Panc1 (cell line): ENCODE results near the gene CATSPERD. TPM values are rescaled to one million over a fixed set of nuclear protein-coding genes. Genes with fewer than 3 reads are reported as not detected.

Experiments used
- ATAC-seq: fragments of 200-7000 bp; cut with Tn5 transposase; 2 replicates; pipeline ENCODE4 v1.9.1; 2020; ENCODE audit warnings: mild to moderate bottlenecking, moderate library complexity
- BruUV-seq: library from RNA; stranded (reverse); fragments of 400-500 nt; replicated peaks from 2 replicates; lab custom pipeline; 2021; lab: Mats Ljungman, UMichigan
- CTCF ChIA-PET: fragments of 300-600 bp; sonication (Branson Sonifier 250); formaldehyde crosslinking; loops from one replicate; lab custom pipeline; 2022; ENCODE audit warnings: antibody characterized with exemption; lab: Charles Lee
- POLR2A ChIA-PET: fragments of 300-600 bp; sonication (Branson Sonifier 250); formaldehyde crosslinking; loops from one replicate; lab custom pipeline; 2022; ENCODE audit warnings: antibody characterized with exemption; lab: Charles Lee
- DNase-seq: peaks from one replicate; pipeline ENCODE4 v3.0.0-alpha.2; 2010; ENCODE audit warnings: low read depth, low spot score
- H3K27ac ChIP-seq: 2 replicates; pipeline ENCODE4 v1.5.1; 2011; ENCODE audit warnings: mild to moderate bottlenecking, low read length, inconsistent platforms
- H3K27me3 ChIP-seq: fragments of 200-500 bp; sonication (Bioruptor generic); 2 replicates; pipeline ENCODE4 v1.6.0; 2014; ENCODE audit warnings: low read length, inconsistent platforms; ENCODE audit not compliant: control insufficient read depth, insufficient read depth
- H3K36me3 ChIP-seq: fragments of 200-500 bp; sonication (Bioruptor generic); 2 replicates; pipeline ENCODE4 v1.5.1; 2014; ENCODE audit warnings: inconsistent platforms, mild to moderate bottlenecking, low read length, moderate library complexity; ENCODE audit not compliant: control insufficient read depth, insufficient read depth
- H3K4me1 ChIP-seq: 2 replicates; pipeline ENCODE4 v1.5.1; 2011; ENCODE audit warnings: inconsistent platforms, mild to moderate bottlenecking, low read length, moderate library complexity; ENCODE audit not compliant: control insufficient read depth, insufficient read depth
- H3K4me3 ChIP-seq, 2 experiments: 2 replicates each; pipeline ENCODE4 v1.5.1; 2011 to 2012; ENCODE audit warnings: low read depth in 2 of 2, low read length in 2 of 2, mild to moderate bottlenecking in 2 of 2, inconsistent platforms in 1 of 2, moderate library complexity in 1 of 2
- H3K9me3 ChIP-seq: fragments of 200-500 bp; sonication (Bioruptor generic); 2 replicates; pipeline ENCODE4 v1.5.1; 2014; ENCODE audit warnings: low read depth, mild to moderate bottlenecking, inconsistent platforms, low read length, moderate library complexity; ENCODE audit not compliant: control insufficient read depth, insufficient read depth
- POLR2AphosphoS5 ChIP-seq: IDR thresholded peaks from 2 replicates; pipeline ENCODE4 v1.6.1; 2012; ENCODE audit warnings: mild to moderate bottlenecking, low read depth, low read length, moderate library complexity
- SIN3A ChIP-seq: IDR thresholded peaks from 2 replicates; pipeline ENCODE4 v1.6.1; 2012; ENCODE audit warnings: low read depth, mild to moderate bottlenecking, low read length, moderate library complexity, borderline replicate concordance; ENCODE audit not compliant: insufficient read depth
- TCF7L2 ChIP-seq: IDR thresholded peaks from 2 replicates; pipeline ENCODE4 v1.6.1; 2011; ENCODE audit warnings: mild to moderate bottlenecking, low read depth, low read length, inconsistent platforms
- in situ Hi-C: cut with HindIII; loops from 2 replicates; pipeline ENCODE4 v1.10.0; 2016; ENCODE audit warnings: low sequenced_read_pairs, low pct_unique_long_range_greater_than_20kb
- intact Hi-C: fragments of 100-400 bp; cut with micrococcal nuclease; formaldehyde crosslinking; loops from one replicate; pipeline ENCODE4 v1.10.0; 2022; ENCODE audit not compliant: unreplicated experiment
- total RNA-seq: library from RNA; stranded (reverse); gene quantifications from one replicate; pipeline ENCODE4 v1.2.1, GENCODE V29; 2021; ENCODE audit not compliant: unreplicated experiment
- TF ChIP-seq, protein P1 (sequence below), 2 experiments: IDR thresholded peaks; 2 replicates each; pipeline ENCODE4 v1.6.1; 2011 to 2012; ENCODE audit warnings: low read depth in 2 of 2, control low read depth in 1 of 2, low read length in 1 of 2, mild to moderate bottlenecking in 1 of 2, moderate library complexity in 1 of 2; ENCODE audit not compliant: insufficient read depth in 1 of 2
- TF ChIP-seq, protein P2 (sequence below): fragments of 450-650 bp; IDR thresholded peaks from 2 replicates; pipeline ENCODE4 v1.5.1; 2017; ENCODE audit warnings: mild to moderate bottlenecking

CATSPERD gene
- total RNA-seq, 1 experiment from 2014 or later = 0.08 TPM

DNA sequence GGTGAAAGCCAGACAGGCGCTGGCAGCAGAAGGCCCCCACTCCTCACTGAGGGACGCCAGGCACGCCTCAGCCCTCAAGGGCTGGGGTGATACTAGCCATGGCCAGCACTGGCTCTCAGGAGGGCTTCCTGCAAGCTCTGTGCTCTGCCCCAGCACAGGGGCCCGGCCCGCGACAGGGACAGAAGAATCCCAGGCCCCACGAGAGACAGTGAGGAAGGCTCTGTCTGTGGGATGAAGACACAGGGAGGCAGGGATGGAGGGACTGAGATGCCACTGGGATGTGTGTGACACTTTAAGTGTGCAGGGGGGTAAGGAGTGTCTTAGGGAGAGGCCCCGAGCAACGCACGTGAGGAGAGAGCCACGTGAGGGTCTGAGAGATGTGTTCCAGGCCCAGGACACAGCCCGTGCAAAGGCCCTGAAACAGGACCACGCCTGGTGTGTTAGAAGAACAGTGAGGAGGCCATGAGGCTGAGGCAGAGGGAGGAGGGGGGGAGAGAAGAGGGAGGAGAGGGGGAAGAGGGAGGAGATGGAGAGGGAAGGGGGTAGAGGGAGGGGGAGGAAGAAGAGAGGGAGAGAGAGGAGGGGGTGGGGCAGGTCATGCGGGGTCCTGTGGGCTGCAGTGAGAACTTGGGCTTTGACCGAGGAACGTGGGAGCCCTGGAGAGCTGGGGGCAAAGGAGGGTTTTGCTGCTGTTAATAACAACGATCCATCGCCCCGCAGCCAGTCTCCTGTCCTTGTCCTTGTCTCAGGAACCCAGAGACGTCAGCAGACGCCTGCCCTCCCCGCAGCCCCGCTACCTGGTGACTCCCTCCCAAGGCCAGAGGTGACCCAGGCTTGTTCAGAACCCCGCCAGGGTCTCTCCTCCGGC lies 23.2 kb upstream of the CATSPERD start:
- DNase-seq (no peak), ATAC-seq (peak; percentile 17)
- Histone ChIP-seq H3K4me1 (peaks cover 12% of the 10 kb centered on the region), H3K27ac (peak overlapping the region; percentile 31), H3K4me3 (no peak overlapping the region), H3K36me3 (no peaks in the 10 kb centered on the region; the same call in 1 of the 2 replicates), H3K27me3 (no peaks in the 10 kb centered on the region), H3K9me3 (no peaks in the 10 kb centered on the region)
- in situ Hi-C loops = no loop called here
- intact Hi-C loops = loop anchor here (10.0 kb wide), 1 partner anchor 98 kb away; the partner anchor contains the start of gene DUS3L
- ChIA-PET CTCF (no interaction called here), POLR2A (interaction anchor here (0.6 kb wide), 1 partner anchor 23 kb away, joined by 12 read pairs; the partner anchor contains the start of gene LONP1)
- no peak for TF ChIP-seq TCF7L2
- TF ChIP-seq POLR2AphosphoS5 = no peak
- TF ChIP-seq, protein P1, sequence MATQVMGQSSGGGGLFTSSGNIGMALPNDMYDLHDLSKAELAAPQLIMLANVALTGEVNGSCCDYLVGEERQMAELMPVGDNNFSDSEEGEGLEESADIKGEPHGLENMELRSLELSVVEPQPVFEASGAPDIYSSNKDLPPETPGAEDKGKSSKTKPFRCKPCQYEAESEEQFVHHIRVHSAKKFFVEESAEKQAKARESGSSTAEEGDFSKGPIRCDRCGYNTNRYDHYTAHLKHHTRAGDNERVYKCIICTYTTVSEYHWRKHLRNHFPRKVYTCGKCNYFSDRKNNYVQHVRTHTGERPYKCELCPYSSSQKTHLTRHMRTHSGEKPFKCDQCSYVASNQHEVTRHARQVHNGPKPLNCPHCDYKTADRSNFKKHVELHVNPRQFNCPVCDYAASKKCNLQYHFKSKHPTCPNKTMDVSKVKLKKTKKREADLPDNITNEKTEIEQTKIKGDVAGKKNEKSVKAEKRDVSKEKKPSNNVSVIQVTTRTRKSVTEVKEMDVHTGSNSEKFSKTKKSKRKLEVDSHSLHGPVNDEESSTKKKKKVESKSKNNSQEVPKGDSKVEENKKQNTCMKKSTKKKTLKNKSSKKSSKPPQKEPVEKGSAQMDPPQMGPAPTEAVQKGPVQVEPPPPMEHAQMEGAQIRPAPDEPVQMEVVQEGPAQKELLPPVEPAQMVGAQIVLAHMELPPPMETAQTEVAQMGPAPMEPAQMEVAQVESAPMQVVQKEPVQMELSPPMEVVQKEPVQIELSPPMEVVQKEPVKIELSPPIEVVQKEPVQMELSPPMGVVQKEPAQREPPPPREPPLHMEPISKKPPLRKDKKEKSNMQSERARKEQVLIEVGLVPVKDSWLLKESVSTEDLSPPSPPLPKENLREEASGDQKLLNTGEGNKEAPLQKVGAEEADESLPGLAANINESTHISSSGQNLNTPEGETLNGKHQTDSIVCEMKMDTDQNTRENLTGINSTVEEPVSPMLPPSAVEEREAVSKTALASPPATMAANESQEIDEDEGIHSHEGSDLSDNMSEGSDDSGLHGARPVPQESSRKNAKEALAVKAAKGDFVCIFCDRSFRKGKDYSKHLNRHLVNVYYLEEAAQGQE (IDR thresholded peaks at IDR 0.05; ENCODE audit: insufficient read depth in 1 of 2, low read depth in 2 of 2, low read length in 1 of 2) = no peak
- TF ChIP-seq SIN3A = no peak; the same call in 1 of the 2 replicates
- TF ChIP-seq, protein P2, sequence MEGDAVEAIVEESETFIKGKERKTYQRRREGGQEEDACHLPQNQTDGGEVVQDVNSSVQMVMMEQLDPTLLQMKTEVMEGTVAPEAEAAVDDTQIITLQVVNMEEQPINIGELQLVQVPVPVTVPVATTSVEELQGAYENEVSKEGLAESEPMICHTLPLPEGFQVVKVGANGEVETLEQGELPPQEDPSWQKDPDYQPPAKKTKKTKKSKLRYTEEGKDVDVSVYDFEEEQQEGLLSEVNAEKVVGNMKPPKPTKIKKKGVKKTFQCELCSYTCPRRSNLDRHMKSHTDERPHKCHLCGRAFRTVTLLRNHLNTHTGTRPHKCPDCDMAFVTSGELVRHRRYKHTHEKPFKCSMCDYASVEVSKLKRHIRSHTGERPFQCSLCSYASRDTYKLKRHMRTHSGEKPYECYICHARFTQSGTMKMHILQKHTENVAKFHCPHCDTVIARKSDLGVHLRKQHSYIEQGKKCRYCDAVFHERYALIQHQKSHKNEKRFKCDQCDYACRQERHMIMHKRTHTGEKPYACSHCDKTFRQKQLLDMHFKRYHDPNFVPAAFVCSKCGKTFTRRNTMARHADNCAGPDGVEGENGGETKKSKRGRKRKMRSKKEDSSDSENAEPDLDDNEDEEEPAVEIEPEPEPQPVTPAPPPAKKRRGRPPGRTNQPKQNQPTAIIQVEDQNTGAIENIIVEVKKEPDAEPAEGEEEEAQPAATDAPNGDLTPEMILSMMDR = no peak
- BruUV-seq = no TSS peak

DNA sequence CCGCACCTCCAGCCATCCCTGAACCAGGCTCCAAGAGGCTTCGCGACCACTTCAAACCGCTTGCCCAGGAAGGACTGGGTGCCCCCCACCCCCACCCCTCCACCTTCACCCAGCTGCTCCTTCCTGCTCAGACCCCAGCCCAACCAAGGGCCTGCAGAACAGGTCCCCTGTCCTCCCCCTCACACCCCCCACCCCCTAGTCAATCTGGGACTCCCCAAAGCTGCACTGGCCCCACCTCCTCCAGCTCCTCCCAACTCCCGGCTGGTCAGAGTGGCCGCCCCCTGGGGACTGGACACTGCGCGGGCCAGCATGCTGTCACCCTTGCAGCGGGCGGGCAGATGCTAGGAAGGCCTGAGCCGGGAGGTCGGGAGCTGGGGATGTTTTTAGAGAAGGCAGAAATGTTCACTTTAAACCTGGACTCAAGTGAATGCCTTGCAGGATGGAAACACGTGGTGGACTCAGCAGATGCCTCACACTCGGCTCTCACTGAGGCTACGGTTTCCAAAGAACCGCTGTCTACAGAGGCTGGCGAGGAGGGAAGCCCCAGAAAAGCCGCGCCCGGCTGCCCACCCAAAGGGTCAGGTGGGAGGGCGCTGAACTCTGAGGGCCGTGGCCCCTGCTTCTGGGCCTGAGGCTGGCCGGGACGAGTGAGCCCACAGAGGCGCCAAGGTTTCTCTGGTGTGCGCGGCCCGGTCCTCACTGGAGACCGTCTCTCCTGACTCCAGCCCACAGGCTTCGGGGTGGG lies 22.4 kb upstream of the CATSPERD start:
- peaks cover 4% of the 10 kb centered on the region for H3K4me1 ChIP-seq
- in situ Hi-C loops = no loop called here
- no peaks in the 10 kb centered on the region for H3K9me3 ChIP-seq
- ATAC-seq (peak; percentile 23; the same call in 1 of the 2 replicates), DNase-seq (no peak)
- no peak overlapping the region for H3K27ac ChIP-seq
- no peaks in the 10 kb centered on the region for H3K27me3 ChIP-seq
- POLR2A ChIA-PET = interaction anchor here (0.5 to 0.6 kb wide), 2 partner anchors 18 to 22 kb away, joined by 3 to 12 read pairs; partner anchors contain the start of gene LONP1
- CTCF ChIA-PET = no interaction called here
- no peak overlapping the region for H3K4me3 ChIP-seq
- intact Hi-C loops = loop anchor here (10.0 kb wide), 1 partner anchor 97 kb away; the partner anchor contains the start of gene DUS3L
- no TSS peak for BruUV-seq
- H3K36me3 ChIP-seq = no peaks in the 10 kb centered on the region; the same call in 1 of the 2 replicates
- TF ChIP-seq POLR2AphosphoS5 (peak; percentile 54; the same call in 1 of the 2 replicates), TCF7L2 (no peak)
